Activated CD4-positive, CD25-positive, alpha-beta regulatory T cell treated with anti-CD3 and anti-CD28 coated beads, Interleukin-2, amount 50 U/mL, for 72 hours (primary cell): Measurements from ENCODE around the gene ZBTB8B.
"Not testable (repeated sequence)": the region's sequence is repeated elsewhere in the genome, so short reads cannot be mapped to it uniquely, and the experiment has no call there.

Experiments
- DNase-seq: peaks from one replicate; pipeline ENCODE4 v3.0.0; 2021

Gene ZBTB8B

DNA sequence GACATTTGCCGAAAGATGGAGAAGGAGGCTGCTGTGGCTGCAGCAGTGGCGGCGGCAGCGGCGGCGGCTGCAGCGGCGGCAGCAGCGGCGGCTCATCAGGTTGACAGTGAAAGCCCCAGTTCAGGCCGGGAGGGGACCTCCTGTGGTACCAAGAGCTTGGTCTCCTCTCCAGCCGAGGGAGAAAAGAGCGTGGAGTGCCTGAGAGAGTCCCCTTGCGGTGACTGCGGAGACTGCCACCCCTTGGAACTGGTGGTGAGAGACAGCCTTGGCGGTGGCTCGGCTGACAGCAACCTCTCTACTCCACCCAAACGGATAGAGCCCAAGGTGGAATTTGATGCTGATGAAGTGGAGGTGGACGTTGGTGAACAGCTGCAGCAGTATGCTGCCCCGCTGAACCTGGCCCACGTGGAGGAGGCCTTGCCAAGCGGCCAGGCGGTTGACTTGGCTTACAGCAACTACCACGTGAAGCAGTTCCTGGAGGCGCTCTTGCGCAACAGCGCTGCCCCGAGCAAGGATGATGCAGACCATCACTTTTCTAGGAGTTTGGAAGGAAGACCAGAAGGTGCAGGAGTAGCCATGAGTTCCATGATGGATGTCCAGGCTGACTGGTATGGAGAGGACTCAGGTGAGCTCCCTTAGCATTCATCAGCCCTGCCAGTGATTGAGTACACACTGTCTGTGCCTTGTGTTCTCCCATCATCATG lies 6.3 kb downstream of the ZBTB8B start:
- no peak for DNase-seq

DNA sequence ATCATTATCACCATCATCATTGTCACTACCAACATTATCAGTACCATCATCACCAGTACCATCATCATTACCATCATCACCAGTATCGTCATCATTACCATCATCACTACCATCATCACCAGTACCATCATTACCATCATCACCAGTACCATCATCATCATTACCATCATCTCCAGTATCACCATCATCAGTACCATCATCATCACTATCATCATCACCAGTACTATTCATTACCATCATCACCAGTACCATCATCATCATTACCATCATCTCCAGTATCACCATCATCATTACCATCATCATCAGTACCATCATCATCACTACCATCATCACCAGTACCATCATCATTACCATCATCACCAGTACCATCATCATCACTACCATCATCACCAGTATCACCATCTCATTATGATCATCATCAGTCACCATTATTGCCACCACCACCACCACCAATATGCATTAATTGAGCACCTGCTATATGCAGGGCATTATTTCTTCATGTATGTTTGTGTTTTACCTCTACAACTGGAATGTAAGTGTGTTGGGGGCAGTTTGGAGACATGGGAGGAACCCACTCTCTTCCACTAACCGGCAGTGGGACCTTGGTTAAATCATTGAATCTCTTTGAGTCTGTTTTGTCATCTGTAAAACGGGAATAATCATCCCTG lies 7.0 kb downstream of the ZBTB8B start:
- no peak for DNase-seq

DNA sequence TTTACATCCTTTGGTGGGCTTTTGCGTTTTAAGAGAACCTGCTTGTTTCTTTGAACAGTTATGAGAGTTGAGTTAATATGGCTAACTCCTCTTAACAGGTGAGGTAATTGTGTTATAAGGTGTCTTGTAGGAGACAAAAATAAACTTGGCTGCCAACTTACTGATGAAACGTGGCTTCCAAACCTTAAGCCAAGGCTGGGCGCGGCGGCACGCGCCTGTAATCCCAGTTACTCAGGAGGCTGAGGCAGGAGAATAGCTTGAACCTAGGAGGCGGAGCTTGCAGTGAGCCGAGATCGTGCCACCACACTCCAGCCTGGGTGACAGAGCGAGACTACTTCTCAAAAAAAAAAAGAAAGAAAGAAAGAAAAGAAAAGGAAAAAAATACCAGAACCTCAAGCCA lies 8.1 kb downstream of the ZBTB8B start:
- DNase-seq, result not testable (repeated sequence)

DNA sequence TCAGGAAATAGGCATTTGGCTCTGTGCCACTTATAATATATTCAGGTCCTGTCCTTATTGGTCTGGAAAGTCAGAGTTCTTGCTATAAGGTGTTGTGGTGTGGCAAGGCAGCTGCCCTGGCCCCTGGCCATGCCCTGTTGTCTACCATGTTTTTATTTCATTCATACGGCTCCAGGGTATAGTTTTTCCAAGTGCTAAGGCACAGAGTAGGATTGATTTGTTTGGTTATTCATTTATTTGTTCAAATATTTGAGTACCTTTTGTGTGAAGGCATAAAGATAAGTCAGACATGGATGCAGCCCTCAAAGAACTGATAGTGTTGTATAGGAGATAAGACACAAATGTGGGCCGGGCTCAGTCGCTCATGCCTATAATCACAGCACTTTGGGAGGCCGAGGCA lies 10.1 kb downstream of the ZBTB8B start:
- no peak for DNase-seq

DNA sequence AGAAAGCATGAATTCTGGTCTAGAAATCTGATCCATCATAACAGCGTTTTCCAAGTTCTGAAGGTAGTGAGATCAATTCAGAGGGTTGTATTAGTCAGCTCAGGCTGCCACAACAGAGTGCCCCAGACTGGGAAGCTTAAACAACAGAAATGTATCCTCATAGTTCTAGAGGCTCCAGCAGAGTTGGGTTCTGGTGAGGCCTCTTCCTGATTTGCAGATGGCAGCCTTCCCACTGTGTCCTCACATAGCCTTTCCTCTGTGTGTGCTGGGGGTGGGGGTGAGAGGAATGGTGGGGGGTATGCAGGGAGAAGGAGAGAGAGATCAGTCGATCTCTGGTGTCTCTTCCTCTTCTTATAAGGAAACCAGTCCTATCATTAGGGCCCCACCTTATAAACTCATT lies 15.1 kb downstream of the ZBTB8B start:
- DNase-seq, result no peak

DNA sequence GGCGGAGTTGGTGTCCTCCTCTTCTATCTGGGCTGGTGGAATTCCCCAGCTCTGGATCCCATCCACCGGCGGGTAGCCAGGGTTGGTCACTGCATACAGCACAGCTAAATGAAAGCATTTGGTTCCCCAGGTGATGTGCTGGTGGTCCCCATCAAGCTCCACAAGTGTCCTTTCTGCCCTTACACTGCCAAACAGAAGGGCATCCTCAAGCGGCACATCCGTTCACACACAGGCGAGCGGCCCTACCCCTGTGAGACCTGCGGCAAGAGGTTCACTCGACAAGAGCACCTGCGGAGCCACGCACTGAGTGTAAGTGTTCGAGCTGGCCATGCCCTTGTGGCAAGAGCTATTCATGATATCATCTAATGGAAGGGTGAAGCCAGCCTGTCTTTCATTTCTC lies 15.9 kb downstream of the ZBTB8B start:
- no peak for DNase-seq

DNA sequence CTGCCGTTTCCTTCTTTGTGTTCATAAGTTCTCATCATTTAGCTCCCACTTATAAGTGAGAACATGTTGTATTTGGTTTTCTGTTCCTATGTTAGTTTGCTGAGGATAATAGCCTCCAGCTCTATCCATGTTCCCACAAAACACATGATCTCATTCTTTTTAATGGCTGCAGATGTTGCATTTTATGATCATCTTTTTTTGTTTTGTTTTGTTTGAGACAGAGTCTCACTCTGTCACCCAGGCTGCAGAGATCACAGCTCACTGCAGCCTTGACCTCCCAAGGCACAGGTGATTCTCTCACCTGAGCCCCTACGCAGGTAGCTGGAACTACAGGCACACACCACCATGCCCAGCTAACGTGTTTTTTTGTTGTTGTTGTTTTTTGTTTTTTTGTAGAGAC lies 16.9 kb downstream of the ZBTB8B start:
- not testable (repeated sequence) for DNase-seq

DNA sequence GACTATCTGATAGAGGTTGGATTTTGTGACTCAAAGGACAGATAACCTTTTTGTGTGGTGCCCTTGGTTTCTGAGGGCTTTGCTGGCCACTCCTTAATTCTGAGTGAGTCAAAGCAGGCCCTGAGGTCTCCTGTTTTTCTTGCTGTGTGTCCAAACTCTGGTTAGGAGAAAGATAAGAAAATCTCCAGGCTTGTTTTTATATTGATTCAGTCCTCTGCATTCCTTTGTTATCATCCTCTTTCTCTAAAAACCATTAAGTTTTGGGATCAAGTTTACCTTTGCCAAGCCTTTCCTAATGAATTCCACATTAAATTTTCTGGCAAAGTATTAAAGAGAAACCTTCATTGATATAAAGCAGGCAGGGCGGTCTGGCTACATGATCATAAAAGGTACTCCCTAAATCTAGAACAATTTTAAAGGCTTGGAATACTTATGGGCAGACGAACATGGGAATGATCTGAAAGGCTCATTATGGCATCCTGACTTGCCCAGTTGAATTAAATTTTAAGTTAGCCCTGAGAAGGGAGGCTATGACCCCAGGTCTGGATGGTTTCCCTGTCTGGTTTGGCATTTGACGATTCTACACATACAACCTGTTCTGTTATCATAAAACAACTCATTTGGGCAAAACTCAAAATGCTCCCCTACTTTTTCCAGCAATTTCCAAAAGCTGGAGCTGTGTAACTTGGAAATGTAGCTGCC lies 20.8 kb downstream of the ZBTB8B start:
- DNase-seq, result no peak

DNA sequence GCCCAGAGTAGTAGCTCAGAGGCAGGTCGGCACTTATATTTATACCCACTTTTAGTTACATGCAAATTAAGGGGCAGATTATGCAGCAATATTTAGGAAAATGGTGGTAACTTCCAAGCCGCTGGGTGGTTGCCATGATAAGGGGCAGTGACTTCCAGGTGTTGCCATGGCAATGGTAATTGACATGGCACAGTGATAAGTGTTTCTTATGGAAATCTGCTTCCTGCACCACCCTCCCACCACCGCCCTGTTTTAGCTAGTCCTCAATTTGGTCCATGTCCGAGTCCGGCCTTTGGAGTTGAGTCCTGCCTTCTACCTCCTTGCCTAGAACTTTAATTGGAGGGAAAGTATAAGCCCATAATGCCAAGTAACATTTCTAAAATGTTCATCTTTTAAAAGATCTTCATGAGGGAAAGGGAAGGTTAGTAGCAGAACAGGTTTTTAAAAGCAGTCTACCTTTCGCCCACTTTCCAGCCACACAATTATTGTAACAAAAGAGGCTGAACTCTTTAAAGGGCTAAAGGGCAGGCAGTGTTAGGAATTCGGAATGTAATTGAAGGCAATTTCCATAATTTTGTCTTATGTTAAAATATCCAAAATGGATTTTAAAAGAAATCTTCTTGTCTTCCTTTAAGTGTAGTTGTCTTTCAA lies 21.7 kb downstream of the ZBTB8B start:
- no peak for DNase-seq

DNA sequence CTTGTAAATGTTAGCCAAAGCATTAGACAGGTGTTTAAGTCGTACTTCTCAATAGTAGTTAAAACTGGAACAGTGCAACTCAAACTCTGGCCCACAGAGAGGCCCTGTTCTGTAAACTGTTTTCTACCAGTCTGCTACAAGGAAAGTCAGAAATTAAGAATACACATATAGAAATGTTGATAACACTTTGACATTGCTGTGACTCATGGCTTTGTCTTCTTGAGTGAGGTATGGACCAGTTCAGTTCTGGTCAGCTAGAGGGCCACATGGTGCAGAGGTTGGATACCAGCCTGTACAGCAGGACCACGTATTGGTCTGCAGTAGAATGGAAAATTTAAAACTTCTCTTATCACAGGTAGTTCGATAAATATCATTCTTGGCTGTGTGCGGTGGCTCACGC lies 22.3 kb downstream of the ZBTB8B start:
- no peak for DNase-seq

DNA sequence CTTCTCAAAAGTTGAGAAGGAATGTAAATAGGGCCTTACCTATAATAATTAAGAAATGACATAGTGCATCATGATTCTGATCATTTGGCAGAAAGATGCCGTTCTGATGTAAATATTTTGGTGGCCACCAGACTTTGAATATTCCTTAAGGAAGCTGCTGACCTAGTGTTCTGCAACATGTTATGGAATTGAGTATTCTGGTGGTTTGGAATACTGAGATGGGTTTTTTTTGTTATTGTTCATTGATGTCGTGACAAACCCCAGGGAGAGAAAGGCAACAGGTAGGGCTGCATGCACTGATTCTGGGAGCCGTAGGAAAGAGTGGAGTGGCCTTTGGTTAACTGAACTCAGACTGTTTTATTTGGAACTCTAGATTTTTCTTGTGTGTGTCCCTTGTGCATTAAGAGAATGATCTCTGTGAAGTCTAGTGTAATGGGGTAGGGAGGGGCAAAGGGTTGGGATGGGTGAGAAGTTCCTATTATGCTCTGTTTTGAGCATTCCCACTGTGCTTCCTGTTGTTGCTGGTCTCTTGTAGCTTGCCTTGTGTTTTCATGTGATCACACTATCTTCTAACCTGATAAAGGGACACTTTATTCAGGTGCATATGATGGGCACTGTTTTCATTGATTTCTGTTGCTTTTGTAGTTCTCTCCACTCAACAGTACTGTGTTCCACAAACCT lies 25.0 kb downstream of the ZBTB8B start:
- DNase-seq, result no peak

DNA sequence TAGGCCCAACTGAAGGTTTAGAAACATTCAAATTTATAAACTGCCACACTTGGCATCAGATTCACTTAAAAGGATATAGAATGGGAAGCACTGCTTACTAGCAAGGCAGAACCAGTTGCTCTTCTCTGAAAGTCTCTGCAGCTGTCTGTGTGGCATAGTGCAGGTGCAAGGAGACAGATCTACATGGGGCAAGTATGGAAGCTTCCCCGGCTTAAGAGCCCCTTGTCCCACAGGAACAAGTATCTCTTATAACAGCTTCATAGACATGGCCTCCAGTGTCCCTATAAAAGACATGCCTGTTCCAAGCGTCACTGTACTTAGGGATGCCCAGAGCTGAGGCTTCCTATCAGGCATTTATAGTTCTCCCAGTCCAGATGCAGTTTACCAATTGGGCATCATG lies 26.5 kb downstream of the ZBTB8B start:
- no peak for DNase-seq

DNA sequence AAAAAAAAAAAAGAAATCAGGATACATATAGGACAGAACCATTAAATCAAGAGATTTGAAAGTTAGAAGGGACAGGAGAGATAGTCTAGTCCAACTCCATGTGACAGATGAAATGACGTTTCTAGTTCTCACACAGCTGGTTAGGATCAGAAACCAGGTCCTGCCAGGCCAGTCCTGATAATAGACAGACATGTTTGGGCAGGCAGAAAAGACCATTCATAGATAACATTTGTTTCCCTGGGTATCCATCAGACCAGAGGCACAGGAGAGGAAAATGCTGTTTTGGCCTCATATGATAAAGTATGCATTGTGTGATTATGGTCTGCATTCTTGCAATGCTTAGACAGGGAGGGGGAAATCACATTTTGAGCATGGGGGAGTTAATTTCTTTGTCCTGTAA lies 29.3 kb downstream of the ZBTB8B start:
- DNase-seq, result no peak

DNA sequence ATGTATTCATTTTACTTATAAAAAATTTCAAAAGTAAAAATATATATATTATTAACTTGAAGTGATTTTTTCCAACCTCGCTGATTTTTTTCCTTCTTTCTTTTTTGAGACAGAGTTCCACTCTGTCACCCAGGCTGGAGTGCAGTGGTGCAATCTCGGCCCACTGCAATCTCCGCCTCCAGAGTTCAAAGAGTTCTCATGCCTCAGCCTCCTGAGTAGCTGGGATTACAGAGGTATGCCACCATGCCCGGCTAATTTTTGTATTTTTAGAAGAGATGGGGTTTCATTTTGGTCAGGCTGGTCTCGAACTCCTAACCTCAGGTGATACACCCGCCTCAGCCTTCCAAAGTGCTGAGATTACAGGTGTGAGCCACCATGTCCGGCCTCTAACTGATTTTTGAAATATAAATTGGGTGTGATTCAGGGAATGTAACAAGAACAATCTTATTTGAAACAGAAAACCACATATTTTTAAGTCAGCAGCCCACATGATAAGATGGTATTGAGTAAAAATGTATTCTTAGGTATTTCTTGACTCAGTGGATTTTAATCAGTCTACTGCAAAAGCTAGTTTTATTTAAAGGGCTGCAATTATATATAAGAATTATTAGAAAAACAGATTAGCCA lies 30.0 kb downstream of the ZBTB8B start:
- DNase-seq, result no peak

DNA sequence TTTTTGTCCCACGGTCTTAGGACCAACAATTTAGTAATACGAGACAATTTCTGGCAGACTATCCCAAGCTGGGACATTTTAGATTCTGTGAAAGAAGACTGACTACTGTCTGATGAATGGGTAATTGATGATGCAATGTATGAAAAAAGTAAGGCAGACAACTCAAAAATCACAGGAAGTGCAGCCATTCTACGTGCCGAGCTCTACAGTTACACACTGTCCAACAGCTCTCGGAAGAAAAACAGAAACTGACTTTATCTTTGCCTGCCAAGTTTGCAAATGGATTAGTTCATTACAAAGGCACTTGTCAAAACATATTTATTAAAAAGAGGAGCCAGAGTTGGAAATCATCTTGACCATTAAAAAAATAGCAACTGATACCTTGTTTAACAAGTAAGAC lies 31.3 kb downstream of the ZBTB8B start:
- no peak for DNase-seq

DNA sequence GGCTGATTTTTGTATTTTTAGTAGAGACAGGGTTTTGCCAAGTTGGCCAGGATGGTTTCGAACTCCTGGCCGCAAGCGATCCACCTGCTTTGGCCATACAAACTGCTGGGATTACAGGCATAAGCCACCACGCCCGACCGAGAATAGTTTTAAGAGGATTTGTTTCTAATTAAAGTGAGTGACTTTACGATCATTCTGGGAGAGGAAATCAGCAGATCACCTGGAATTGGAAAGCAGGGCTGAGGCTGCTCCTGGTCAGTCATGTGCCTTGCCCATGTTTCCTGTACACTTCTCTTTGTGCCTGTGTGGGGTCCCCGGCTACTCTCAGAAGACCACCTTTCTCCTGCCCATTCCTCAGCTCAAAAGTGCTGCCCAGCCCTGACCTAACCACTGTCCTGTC lies 33.9 kb downstream of the ZBTB8B start:
- no peak for DNase-seq

DNA sequence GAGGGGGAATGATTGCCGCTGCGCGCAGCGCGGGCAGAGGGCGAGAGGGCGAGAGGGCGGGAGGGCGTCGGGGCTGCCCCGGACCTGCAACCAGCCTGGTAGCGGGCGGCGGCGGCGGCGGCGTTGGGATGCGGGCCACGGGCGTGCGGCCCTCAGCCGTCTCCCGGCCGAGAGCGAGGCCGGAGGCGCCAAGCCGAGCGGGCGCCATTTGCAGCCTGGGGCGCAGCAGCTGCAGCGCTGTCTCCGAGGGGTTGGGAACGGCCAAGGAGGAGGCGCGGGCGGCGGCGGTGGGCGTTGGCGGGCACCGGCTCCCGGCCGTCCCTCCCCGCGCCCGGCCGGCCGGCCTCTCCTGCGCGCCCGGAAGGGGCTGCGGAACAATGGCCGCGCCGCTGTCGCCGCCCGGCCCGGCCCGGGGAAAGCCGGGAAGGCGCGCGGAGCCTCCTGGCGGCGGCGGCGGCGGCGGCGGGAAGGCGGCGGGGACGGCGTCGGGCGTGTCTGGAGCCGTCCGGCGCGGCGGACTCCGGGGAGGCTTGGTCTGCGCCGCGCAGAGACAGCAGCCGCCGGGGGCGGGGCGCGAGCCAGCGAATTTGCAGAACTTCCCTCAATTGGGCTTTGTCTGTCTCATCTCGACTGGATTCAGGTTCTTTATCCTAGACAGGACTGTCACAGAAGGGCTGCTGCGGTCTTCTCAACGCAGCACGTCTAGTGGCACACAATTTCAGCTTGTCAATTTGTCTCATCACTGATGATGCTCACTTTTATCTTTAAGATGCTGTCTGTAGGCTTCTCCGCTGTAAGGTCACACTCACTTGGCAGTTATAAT lies 35.7 kb downstream of the ZBTB8B start:
- peak; percentile 39 for DNase-seq

DNA sequence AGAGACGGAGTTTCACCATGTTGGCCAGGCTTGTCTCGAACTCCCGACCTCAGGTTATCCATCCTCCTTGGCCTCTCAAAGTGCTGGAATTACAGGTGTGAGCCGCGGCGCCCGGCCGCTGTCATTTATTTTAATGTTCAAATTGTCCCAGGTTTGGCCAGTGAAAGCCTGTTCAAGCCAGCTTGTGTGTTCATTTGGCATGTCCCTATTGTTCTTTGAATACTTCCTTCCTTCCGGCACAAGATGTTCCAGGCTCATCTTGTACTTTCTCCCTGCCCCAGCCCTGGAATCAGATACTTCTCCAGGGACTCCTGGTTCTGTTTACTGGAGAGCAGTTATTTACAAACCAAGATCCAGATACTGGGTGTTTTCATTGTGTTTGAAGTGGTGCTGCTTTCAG lies 37.0 kb downstream of the ZBTB8B start:
- DNase-seq, result no peak

DNA sequence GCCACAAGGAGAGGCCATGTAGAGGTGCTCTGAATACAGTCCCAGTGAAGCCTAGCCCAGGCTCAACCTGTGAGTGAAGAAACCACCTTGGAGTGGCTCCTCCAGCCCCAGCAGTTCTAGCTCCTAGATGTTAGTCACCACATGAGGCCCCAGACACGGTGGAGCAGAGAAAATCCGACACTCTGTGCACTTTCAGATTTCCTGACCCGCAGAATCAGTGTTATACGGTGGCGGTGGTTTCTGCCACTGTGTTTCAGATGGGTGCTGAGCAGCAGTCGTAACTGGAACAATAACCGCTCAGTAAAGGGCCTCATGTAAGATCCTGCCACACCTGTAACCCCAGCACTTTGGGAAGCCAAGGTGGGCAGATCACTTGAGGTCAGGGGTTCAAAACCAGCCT lies 38.3 kb downstream of the ZBTB8B start:
- no peak for DNase-seq

DNA sequence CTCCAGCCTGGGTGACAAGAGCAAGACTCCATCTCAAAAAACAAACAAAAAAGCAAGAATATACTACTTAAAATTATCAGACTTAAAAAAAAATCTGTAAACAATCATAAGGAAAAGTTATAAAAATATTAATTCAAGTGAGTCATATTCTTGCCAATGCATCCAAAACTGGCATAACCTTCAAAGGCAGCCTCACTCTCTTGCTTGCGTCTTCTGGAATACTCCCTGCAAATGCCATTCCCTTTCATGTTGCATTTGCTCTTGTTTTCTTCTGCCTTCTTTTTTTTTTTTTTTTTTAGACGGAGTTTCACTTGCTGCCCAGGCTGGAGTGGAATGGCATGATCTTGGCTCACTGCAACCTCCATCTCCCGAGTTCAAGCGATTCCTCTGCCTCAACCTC lies 42.1 kb downstream of the ZBTB8B start:
- DNase-seq, result no peak

DNA sequence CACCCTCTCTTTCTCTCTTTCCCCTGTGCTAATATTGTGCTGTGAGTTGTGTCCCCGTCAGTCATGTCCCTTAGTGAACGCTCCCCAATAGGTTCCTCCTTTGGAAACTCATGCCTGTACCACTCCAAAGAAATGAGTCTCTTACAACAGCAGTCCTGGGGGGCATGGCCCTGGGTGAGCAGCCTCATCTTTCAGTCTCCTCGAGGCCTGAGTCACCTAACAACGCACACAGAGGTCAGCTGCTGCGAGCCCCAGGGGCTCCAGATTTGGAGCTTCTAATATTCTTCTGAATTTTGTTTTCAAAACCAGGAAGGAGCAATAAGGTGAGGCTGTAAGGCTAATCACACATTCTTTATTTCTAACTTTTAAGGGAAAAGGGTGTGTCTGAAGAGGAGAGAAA lies 43.9 kb downstream of the ZBTB8B start:
- no peak for DNase-seq

DNA sequence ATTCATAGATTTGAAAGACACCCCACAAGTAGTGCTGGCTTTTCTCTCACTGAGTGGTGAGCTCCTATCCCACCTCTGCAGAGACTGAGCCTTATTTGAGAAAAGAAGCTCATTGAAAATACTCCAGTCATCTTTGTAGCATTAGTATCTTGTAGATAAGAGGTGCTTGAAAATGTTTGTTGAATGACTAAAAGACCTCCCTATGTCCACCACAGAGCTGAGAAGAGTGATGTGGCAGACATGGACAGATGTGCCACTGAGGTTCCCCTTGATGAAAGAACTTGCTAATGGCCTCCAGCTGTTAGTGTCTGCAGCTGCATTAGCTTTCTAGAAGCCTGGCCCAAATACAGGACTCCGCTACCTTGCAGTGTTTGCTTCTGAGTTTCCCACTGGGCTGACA lies 45.1 kb downstream of the ZBTB8B start:
- no peak for DNase-seq
